Amniotic epithelial cell (primary cell): ENCODE measurements around the gene FMO1.
A peak's percentile ranks its signal among the peaks of the same experiment; 100 is the strongest.
"Not testable (repeated sequence)": the region's sequence is repeated elsewhere in the genome, so short reads cannot be mapped to it uniquely, and the experiment has no call there.

ENCODE experiments used
- DNase-seq: peaks from one replicate; pipeline ENCODE4 v3.0.0-alpha.2; 2010; ENCODE audit warnings: low read depth

FMO1 gene

DNA sequence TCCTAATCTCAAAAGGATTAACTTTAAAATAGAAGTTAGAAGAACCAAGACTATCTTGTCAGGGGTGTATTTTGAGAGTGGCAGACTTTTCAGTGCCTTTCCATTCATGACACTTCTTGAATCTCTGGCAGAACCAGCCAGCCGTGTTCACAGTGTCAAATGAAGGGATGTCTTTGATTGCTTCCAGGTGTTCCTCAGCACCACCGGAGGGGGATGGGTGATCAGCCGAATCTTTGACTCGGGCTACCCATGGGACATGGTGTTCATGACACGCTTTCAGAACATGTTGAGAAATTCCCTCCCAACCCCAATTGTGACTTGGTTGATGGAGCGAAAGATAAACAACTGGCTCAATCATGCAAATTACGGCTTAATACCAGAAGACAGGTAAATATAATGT is 32.3 kb downstream of the FMO1 start:
- DNase-seq: no peak

DNA sequence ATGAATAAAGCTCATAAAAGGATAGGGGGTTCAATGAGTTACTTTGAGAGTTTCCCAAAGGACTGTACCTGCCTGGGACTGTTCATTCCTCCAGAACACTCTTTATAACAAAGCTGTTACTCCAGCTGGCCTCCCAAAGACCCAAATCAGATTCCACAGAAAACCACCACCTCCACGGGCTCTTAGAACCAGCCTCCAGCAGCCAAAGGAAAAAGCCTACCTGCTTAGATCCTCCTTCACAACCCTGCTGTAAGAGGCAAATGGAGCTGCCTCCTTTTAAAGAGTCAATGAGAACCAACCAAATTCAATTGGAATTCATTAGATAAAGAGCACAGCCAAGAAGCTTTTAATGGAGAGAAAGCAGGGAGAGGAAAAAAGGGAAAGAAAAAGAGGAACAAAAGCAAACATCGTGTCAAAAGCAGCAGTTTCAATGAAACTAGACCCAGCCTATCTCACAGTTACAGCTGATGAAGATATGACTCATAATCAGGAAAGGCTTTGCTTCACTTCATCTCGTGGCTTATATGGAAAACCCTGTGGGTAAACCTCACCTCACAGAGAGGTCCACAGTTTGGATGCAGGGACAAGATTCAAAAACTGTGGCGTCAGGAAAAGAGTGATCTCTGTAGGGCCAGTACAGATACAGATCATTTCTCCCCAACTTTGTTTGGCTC is 37.9 kb downstream of the FMO1 start:
- peak; percentile 5 for DNase-seq

DNA sequence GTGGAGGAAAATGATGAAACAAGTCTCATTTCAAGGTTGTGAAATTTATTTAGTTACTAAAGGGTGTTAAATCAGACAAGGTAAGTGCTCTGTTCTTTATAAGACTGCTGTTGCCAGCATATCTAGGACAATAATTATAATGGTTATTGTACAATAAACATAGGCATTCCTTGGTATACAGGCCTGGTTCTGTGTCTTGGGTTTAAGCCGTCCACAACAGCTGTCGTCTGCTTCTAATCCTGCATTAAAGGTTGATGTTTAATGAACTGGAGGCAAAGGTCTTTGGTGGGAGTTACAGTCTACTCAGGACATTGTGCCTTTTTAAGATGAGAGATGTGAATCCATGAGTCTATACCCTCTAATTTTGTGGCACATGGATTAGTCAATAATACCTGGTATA is 42.3 kb downstream of the FMO1 start:
- no peak for DNase-seq

DNA sequence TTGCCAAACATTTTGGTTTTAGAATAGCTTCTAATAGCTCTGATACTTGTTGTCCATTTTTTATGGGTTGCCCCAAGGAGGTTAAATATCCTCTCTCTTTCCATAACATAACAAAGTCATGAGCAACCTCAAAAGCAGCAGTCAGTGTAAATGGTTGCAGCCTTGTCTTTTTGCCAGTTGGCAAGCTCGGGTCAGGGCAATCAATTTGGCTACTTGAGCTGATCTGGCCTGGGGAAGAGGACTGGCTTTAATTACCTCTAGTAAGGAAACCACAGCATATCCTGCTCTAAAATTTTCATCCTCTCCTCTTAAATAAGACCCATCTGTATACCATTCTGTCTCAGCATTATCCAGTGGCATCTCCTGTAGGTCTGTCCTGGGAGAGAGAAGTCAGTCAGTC is 44.5 kb downstream of the FMO1 start:
- no peak for DNase-seq

DNA sequence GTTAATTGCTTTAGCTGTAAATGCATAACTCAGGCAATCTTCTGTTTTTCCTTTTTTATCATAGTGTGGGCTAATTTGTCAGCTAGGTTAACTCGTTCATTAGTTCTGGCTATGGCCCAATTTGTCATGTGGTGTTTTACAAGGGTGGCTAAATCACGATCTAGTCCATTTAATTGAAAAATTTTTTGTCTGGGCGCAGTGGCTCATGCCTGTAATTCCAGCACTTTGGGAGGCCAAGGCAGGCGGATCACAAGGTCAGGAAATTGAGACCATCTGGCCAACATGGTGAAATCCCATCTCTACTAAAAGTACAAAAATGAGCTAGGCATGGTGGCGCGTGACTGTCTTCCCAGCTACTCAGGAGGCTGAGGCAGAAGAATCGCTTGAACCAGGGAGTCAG is 47.1 kb downstream of the FMO1 start:
- not testable (repeated sequence) for DNase-seq

DNA sequence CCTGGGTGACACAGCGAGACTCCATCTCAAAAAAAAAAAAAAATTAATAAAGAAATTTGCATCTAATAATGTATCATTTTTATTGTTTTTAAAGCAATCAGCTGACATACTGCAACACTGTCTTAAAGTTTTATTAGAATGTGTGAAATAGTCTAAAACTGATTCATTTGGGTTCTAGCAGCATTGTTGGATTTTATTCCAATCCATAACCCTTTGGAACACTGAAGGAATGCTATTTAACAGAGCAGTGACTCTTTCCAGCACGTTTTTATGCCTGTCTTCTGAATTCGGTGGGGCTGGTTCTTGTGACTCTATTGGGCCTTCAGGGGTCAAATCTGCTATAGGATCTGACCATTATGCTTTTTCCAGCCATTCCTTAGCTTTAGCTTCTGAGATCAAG is 47.5 kb downstream of the FMO1 start:
- DNase-seq: no peak

DNA sequence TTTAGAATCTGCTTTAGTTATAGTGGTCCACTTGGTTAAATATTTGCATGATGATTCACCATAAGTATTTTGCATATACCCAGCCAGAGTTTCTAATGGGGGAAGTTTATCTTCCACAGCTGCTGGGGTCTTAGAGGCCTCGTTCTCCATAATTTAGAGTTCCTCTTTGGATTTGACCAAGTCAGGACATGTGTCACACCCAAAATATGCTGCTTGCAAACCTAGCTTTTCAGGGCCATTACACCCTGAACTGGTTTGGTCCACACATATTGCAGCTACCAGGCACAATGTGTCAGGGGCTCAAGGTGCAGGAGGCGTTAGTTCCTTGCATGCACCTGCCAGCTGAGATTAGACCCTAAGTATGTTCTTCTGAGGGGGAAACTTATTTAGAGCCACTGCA is 48.6 kb downstream of the FMO1 start:
- no peak for DNase-seq

DNA sequence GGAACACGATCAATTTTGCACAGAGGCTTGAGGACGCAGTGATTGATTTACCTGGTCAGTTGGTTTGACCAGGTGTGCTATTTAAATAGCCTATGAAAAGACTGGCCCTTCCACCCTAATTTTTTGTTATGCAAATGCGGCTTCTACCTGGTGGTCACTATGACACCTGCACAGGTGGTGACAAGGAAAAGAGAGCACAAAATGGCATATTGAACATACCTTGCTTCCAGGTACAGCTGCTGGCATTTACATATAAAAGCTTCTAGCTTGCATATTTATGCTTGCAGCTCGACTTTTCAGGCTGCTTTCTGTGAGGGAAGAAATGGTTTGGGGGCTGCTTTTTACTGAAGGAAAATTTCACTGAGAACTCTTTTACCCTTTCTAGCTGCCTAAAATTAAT is 50.4 kb downstream of the FMO1 start:
- DNase-seq: no peak

DNA sequence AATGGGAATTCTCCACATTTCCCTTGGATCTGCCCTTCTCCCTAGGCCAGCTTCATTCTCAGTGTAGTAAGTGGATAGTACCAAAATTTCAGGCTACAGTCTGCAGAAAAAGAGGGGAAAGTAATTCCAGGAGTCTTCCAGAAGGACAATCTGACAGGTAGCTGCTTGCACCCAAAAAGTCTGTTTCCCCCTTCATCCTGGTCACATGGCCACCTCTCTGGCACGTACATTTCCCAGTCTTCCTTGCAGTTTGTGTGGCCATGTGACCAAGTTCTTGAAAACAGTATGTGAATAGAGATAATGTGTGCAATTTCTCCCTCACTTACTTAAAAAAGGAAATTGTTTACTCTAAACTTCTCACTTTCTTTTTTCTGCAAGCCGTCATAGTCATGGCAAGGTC is 51.0 kb downstream of the FMO1 start:
- no peak for DNase-seq

DNA sequence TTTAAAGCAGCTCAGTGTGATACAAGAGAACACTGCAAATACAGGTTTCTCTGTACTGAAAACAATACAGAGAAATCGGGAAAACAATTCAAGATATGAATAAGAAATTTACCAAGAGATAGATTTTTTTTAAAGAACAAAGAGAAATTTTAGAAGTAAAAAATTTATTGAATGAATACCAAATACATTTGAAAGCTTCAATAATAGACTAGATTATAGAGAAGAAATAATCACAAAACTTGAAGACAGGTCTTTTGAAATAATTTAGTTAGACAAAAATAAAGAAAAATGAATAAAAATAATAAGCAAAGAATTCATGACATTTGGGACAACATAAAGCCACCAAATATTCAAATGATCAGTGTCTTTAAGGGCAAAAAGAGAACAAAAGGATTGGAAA is 52.1 kb downstream of the FMO1 start:
- DNase-seq: no peak

DNA sequence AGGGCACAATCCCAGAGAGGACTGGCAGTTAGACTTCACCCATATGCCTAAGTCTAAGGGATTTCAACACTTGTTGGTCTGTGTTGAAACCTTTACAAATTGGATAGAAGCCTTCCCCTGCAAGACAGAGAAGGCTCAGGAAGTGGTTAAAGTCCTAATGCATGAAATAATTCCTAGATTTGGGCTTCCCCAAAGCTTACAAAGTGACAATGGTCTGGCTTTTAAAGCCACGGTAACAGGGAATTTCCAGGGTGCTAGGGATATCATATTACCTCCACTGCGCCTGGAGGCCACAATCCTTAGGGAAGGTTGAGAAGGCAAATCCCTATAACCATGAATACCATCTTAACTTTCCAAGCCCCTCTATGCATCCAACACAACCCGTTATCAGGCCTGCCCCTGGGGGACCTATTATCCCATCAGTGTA is 62.4 kb downstream of the FMO1 start:
- no peak for DNase-seq

DNA sequence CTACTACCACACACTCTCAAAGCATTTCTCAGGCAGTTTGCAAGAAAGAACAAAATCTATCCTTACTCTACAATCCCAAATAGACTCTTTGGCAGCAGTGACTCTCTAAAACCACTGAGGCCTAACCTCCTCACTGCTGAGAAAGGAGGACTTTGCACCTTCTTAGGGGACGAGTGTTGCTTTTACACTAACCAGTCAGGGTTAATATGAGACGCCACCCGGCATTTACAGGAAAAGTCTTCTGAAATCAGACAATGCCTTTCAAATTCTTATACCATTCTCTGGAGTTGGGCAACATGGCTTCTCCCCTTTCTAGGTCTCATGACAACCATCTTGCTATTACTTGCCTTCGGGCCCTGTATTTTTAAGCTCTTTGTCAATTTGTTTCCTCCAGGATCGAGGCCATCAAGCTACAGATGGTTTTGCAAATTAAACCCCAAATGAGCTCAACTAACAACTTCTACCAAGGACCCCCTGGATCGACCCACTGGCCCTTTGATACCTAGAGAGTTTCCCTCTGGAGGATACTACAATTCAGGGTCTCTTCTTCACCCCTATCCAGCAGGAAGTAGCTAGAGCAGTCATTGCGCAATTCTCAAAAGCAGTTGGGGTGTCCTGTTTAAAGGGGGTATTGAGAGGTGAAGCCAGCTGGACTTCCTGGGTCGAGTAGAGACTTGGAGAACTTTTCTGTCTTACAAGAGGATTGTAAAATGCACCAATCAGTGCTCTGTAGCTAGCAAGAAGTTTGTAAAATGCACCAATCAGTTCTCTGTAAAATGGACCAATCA is 63.7 kb downstream of the FMO1 start:
- no peak for DNase-seq

DNA sequence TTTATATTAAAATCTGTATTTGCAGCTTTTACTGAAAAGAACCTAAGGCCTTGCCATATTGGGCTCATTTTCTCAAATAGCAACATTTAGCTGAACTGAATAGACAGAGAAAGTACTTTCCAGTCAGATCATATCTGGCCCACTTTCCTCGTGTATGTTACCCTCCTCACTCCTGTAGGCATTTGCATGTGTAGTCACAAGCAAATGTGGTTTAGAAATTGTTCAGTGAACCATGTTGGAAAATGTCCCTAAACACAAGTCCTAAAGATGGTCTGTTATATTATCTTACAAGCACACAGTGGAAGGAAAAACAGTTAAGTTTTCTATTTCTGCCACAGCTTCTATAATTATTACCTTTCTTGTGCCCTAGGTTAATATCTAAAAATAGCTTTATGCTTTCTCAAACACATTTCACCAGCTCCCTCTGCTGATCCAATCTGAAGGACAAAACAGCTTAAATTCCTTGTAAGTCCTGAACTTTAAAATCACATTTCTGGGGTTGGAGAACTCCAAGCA is 65.1 kb downstream of the FMO1 start:
- DNase-seq: peak; percentile 1

DNA sequence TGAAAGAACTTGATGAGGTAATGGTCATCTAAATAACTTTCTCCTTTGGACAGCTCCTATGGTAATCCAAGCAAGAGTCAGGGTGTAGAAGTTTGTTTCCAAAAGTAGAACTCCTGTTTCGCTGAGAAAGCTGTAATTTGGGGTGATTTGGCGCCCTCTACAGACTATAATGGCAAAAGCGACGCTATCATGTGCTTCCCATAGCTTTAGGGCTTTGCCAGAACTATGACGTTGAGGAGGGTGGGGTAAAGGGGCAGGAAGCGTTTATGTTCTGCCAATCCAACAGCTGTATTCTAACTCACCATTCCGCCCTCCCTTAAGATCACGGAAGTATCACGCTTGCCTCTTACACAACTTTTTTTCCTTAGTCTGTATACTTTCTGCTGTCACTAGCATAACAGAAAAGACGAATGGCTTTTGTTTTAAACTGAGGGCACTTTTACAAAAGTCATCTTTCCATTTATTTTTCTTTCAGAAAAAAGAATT is 65.6 kb downstream of the FMO1 start, which contains the start of gene FMO4:
Gene FMO4, plus strand, starts transcription at position 349 of the 486 bp plus-strand sequence. CDS start 5,643 bp downstream, outside the sequence.
- DNase-seq: peak; percentile 99

DNA sequence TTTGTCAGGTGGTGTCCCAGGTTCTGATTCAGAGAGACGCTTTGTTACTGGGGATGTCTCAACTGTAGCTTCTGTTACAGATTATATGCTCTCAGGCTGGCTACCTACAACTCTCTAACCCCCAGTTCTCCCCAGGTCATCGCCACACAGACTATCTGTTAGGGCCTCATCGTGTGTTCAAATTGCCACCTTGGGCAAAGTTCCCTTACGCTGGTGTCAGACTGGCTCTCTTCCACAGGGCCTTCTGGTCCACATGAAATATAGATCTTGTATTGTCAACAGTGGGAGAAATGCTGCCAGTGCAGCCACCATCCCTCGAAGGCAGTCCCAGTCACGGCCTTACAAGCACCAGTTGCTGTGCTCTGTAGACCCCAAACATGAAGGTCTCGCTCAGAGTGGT is 81.0 kb downstream of the FMO1 start:
- DNase-seq: no peak

DNA sequence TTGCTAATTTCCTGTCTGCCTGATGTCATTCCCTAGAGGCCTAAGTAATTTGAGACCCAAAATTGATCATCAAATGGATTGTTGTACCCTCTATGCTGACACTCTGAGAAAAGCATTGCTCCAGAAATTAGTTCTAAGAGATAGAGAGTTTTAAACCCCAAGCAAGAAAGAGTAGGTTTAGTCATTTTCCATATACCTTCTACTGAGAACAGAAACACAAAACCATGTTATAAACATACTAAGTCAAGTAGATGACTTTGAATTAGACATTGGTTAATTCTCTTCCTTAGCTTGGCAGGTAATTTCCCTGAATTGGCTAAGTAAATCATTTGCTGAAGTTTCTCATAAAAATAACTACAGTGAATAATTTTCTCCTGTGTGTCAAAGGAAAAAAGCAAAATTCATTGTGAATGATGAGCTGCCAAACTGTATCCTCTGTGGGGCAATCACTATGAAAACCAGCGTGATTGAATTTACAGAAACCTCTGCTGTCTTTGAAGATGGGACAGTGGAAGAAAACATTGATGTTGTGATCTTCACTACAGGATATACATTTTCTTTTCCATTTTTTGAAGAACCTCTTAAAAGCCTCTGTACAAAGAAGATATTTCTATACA is 85.8 kb downstream of the FMO1 start:
- DNase-seq: no peak
